H1 (cell line): ENCODE results near the gene GNG13. TPM values are rescaled to one million over a fixed set of nuclear protein-coding genes. Genes with fewer than 3 reads are reported as not detected.

Experiments used
- CBX8 ChIP-seq: fragments of 300-800, 300-1000 bp; sonication (generic); IDR thresholded peaks from 2 replicates; pipeline ENCODE4 v1.7.1; 2016; ENCODE audit warnings: low read depth, low read length, borderline replicate concordance
- FOSL1 ChIP-seq: IDR thresholded peaks from 2 replicates; pipeline ENCODE4 v1.6.1; 2011; ENCODE audit warnings: mild to moderate bottlenecking, low read depth, low read length, moderate library complexity; ENCODE audit not compliant: insufficient read depth
- HDAC6 ChIP-seq: IDR thresholded peaks from one replicate; pipeline ENCODE4 v1.7.1; 2012; ENCODE audit warnings: low read depth, mild to moderate bottlenecking, inconsistent platforms, low read length, moderate library complexity
- SIX5 ChIP-seq: IDR thresholded peaks from 2 replicates; pipeline ENCODE4 v1.6.1; 2011; ENCODE audit warnings: mild to moderate bottlenecking, low read depth, low read length
- SP2 ChIP-seq: IDR thresholded peaks from 2 replicates; pipeline ENCODE4 v1.6.1; 2012; ENCODE audit warnings: mild to moderate bottlenecking, low read length, inconsistent platforms
- SUZ12 ChIP-seq: fragments of 200-600 bp; sonication (generic); IDR thresholded peaks from 2 replicates; pipeline ENCODE4 v1.6.1; 2012; ENCODE audit warnings: mild to moderate bottlenecking, inconsistent platforms, low read length, moderate library complexity, mixed read lengths
- ZNF274 ChIP-seq: IDR thresholded peaks from 2 replicates; pipeline ENCODE4 v1.7.0; 2012; ENCODE audit warnings: low read length, borderline replicate concordance; ENCODE audit errors: extremely low read depth
- polyA plus RNA-seq, 7 experiments: library from polyadenylated mRNA; depleted of rRNA in 3 of 7; stranded (reverse) in 5 of 7; unstranded in 2 of 7; fragments of >200 nt in 5 of 7; fragments of 200-250 nt in 2 of 7; gene quantifications; 1 replicate in 5 of 7; 2 replicates in 1 of 7; 4 replicates in 1 of 7; pipeline versions ENCODE4 v1.2.1 to v1.2.3, GENCODE V29; 2011 to 2013; ENCODE audit warnings: missing spikeins in 2 of 7, mixed read lengths in 2 of 7
- total RNA-seq: library from RNA; stranded (reverse); fragmentation: NEBNext Ultra II Directional; extraction: Animal tissue kit (Norgen Biotek cat#: 25700); gene quantifications from 2 replicates; pipeline ENCODE4 v1.2.1, GENCODE V29; 2021

The GNG13 gene
- total and polyA plus RNA-seq, 2 of the 8 experiments (the other 6 are each of a cell fraction or from before 2014, with no cell fraction given) = not detected

DNA sequence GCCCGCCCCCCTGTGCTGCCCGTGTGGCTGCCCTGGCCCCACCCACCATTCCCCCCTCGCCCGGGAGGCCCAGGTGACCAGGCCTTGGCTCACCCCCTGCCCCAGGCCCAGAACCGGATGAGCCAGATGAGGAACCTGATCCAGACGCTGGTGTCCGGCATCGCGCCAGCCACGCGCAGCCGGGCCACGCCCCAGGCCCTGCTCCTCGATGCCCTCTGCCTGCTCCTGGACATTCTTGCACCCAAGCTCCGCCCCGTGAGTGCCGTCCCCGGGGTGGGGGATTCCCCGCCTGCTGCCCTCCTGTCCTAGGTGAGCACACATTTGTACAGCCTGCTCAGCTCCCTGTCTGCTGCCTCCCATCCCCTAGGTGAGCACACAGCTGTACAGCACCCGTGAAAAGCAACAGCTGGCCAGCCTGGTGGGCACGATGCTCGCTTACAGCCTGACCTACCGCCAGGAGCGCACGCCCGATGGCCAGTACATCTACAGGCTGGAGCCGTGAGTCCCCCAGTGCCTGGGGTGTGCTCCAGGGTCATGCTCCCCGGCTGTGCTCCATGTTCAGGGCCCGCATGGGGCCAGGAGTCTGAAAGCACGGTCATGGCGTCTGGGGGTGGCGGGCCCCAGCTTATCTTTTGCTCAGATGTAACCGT is 4.8 kb downstream of the GNG13 start (continued):
- no peak for TF ChIP-seq CBX8
- TF ChIP-seq SUZ12 = no peak
- TF ChIP-seq SP2 = no peak
- no peak for TF ChIP-seq HDAC6
- TF ChIP-seq ZNF274 = no peak
- no peak for TF ChIP-seq FOSL1
- no peak for TF ChIP-seq SIX5
